AG09309 (cell line): ENCODE data around the gene EFHC2.
"Not testable (repeated sequence)": the region's sequence is repeated elsewhere in the genome, so short reads cannot be mapped to it uniquely, and the experiment has no call there.

Experiments used
- DNase-seq: peaks from one replicate; pipeline ENCODE4 v3.0.0-alpha.2; 2010; ENCODE audit warnings: low read depth
- H3K4me3 ChIP-seq: 2 replicates; pipeline ENCODE4 v1.5.1; 2011; ENCODE audit warnings: mild to moderate bottlenecking, low read depth, low read length, moderate library complexity; ENCODE audit not compliant: control insufficient read depth
- CTCF ChIP-seq: IDR thresholded peaks from 2 replicates; pipeline ENCODE4 v1.5.1; 2011; ENCODE audit warnings: mild to moderate bottlenecking, low read depth, low read length, inconsistent platforms; ENCODE audit not compliant: insufficient read depth, control insufficient read depth; ENCODE audit errors: missing control alignments

Gene EFHC2

GRCh38 chrX:44253575-44253942 is 89.9 kb downstream of the EFHC2 start:
- DNase-seq: no peak
- H3K4me3 ChIP-seq: no peak overlapping the region
- no peak for TF ChIP-seq CTCF

GRCh38 chrX:44252688-44253574 is 90.5 kb downstream of the EFHC2 start:
- not testable (repeated sequence) for H3K4me3 ChIP-seq

GRCh38 chrX:44247468-44247867 is 96.0 kb downstream of the EFHC2 start:
- TF ChIP-seq CTCF: no peak
- no peak overlapping the region for H3K4me3 ChIP-seq
- DNase-seq: no peak

More at GRCh38 chrX:44252688-44253574, 90.5 kb downstream of the EFHC2 start:
- not testable (repeated sequence) for DNase-seq

- no peak for DNase-seq
- no peak overlapping the region for H3K4me3 ChIP-seq
- TF ChIP-seq CTCF: no peak
These were observed 96.6 kb downstream of the EFHC2 start for GRCh38 chrX:44246826-44247225.

- no peak overlapping the region for H3K4me3 ChIP-seq
- TF ChIP-seq CTCF: no peak
- no peak for DNase-seq
These were observed 97.7 kb downstream of the EFHC2 start for GRCh38 chrX:44245733-44246132.

GRCh38 chrX:44244008-44244407 is 99.5 kb downstream of the EFHC2 start:
- no peak overlapping the region for H3K4me3 ChIP-seq
- peak; percentile 10 for DNase-seq
- peak; percentile 65 for TF ChIP-seq CTCF

GRCh38 chrX:44241546-44241945 is 101.9 kb downstream of the EFHC2 start:
- TF ChIP-seq CTCF: no peak
- no peak for DNase-seq
- H3K4me3 ChIP-seq: no peak overlapping the region
